ENCODE data around the gene KIAA1217. TPM values are rescaled to one million over a fixed set of nuclear protein-coding genes. Genes with fewer than 3 reads are reported as not detected.

Gene KIAA1217
- total and polyA plus RNA-seq, 5 donors = 14.6 to 43.6 (median 31.3) TPM

- intact Hi-C loops (cut with DNase I) = no loop called here
- 91% methylated on average over 9 of the region's 9 CpGs for WGBS
- Histone ChIP-seq H3K27me3 (ENCODE audit: control insufficient read depth, insufficient read depth) (no peaks in the 10 kb centered on the region), H3K4me3 (ENCODE audit: low read length) (no peak overlapping the region), H3K9me3 (ENCODE audit: control insufficient read depth, low read length) (no peaks in the 10 kb centered on the region), H3K27ac (ENCODE audit: low read length) (no peak overlapping the region), H3K4me1 (ENCODE audit: control insufficient read depth, insufficient read depth, low read length) (no peaks in the 10 kb centered on the region)
- ATAC-seq (no peak), DNase-seq (no peak)
These were observed 332.4 kb downstream of the KIAA1217 start for GRCh38 chr10:24541239-24541753.

- Histone ChIP-seq H3K4me3 (ENCODE audit: low read length) (no peak overlapping the region), H3K9me3 (ENCODE audit: control insufficient read depth, low read length) (no peaks in the 10 kb centered on the region), H3K27ac (ENCODE audit: low read length) (no peak overlapping the region), H3K4me1 (ENCODE audit: control insufficient read depth, insufficient read depth, low read length) (no peaks in the 10 kb centered on the region), H3K27me3 (ENCODE audit: control insufficient read depth, insufficient read depth) (no peaks in the 10 kb centered on the region)
- ATAC-seq (no peak), DNase-seq (no peak)
- intact Hi-C loops (cut with DNase I) = no loop called here
- WGBS = 92% methylated on average over 14 of the region's 14 CpGs
These were observed 333.7 kb downstream of the KIAA1217 start for GRCh38 chr10:24542314-24543270.

GRCh38 chr10:24544776-24545175 lies 335.8 kb downstream of the KIAA1217 start:
- ATAC-seq = no peak
- 95% methylated on average over 10 of the region's 10 CpGs for WGBS
- no peak overlapping the region for H3K27ac ChIP-seq (ENCODE audit: low read length)
- intact Hi-C loops (cut with DNase I) = no loop called here
- no peaks in the 10 kb centered on the region for H3K9me3 ChIP-seq (ENCODE audit: control insufficient read depth, low read length)
- H3K27me3 ChIP-seq (ENCODE audit: control insufficient read depth, insufficient read depth) = no peaks in the 10 kb centered on the region
- no peak for DNase-seq
- no peak overlapping the region for H3K4me3 ChIP-seq (ENCODE audit: low read length)
- H3K4me1 ChIP-seq (ENCODE audit: control insufficient read depth, insufficient read depth, low read length) = no peaks in the 10 kb centered on the region

DNA sequence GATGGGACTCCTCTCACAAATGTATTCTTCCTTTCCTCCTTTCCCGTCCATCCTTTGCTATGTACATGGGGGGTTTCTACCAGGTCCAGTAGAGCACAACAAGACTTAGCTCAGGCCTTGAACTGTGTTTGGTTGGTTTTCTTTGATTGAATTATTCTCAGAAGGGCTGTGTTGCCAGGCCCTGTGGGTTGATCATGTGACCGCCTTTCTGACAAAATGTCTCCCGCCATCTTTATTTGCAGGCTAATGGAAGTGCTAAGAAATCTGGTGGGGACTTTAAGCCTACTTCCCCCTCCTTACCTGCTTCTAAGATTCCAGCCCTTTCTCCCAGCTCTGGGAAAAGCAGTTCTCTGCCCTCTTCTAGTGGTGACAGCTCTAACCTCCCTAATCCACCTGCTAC lies 336.6 kb downstream of the KIAA1217 start:
- no peaks in the 10 kb centered on the region for H3K4me1 ChIP-seq (ENCODE audit: control insufficient read depth, insufficient read depth, low read length)
- no peak for DNase-seq
- no peak overlapping the region for H3K27ac ChIP-seq (ENCODE audit: low read length)
- intact Hi-C loops (cut with DNase I) = no loop called here
- WGBS = 97% methylated on average over 3 of the region's 3 CpGs
- H3K4me3 ChIP-seq (ENCODE audit: low read length) = no peak overlapping the region
- ATAC-seq = no peak
- H3K9me3 ChIP-seq (ENCODE audit: control insufficient read depth, low read length) = no peaks in the 10 kb centered on the region
- H3K27me3 ChIP-seq (ENCODE audit: control insufficient read depth, insufficient read depth) = no peaks in the 10 kb centered on the region

DNA sequence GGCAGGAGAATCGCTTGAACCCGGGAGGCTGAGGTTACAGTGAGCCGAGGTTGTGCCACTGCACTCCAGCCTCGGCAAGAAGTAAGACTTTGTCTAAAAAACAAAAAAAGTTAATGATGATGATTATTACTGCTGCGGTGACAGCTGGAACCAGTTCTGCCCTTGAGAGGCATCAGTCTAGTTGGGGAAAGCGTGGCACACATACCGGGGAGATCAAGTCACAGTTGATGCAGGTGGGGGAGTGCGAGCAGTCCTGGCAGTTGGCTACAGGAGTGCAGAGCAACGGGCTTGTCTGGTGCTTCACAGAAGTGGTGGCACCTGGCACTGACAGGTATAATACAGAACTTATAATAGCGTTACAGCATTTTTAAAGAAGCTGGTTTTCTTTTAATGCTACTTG lies 341.7 kb downstream of the KIAA1217 start:
- H3K4me3 ChIP-seq (ENCODE audit: low read length) = no peak overlapping the region
- no peak for DNase-seq
- intact Hi-C loops (cut with DNase I) = no loop called here
- H3K4me1 ChIP-seq (ENCODE audit: control insufficient read depth, insufficient read depth, low read length) = no peaks in the 10 kb centered on the region
- WGBS = 89% methylated on average over 10 of the region's 10 CpGs
- no peak overlapping the region for H3K27ac ChIP-seq (ENCODE audit: low read length)
- H3K27me3 ChIP-seq (ENCODE audit: control insufficient read depth, insufficient read depth) = no peaks in the 10 kb centered on the region
- H3K9me3 ChIP-seq (ENCODE audit: control insufficient read depth, low read length) = no peaks in the 10 kb centered on the region
- ATAC-seq = no peak

DNA sequence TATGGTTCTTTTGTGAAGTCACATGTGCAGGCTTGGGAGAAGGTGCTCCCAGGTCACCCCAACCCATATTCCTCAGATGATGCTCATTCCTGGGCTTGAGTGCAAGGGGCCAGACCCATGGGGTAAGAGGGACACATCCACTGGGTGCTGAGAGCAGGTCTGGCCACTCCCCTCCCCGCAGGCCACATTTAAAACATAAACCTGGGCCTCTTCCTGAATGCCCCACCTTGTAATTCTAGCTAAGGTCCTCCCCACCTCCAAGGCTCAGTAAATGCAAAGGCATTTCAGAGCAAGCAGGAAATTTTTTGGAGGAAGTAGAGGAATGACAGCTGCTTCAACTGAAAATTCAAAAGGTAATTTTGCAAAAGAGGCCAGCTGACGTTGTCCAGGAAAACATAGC lies 342.2 kb downstream of the KIAA1217 start:
- H3K9me3 ChIP-seq (ENCODE audit: control insufficient read depth, low read length) = no peaks in the 10 kb centered on the region
- no peak overlapping the region for H3K27ac ChIP-seq (ENCODE audit: low read length)
- H3K4me1 ChIP-seq (ENCODE audit: control insufficient read depth, insufficient read depth, low read length) = no peaks in the 10 kb centered on the region
- DNase-seq (no peak), ATAC-seq (no peak)
- no peaks in the 10 kb centered on the region for H3K27me3 ChIP-seq (ENCODE audit: control insufficient read depth, insufficient read depth)
- intact Hi-C loops (cut with DNase I) = no loop called here
- no peak overlapping the region for H3K4me3 ChIP-seq (ENCODE audit: low read length)
- 75% methylated on average over 2 of the region's 2 CpGs for WGBS

DNA sequence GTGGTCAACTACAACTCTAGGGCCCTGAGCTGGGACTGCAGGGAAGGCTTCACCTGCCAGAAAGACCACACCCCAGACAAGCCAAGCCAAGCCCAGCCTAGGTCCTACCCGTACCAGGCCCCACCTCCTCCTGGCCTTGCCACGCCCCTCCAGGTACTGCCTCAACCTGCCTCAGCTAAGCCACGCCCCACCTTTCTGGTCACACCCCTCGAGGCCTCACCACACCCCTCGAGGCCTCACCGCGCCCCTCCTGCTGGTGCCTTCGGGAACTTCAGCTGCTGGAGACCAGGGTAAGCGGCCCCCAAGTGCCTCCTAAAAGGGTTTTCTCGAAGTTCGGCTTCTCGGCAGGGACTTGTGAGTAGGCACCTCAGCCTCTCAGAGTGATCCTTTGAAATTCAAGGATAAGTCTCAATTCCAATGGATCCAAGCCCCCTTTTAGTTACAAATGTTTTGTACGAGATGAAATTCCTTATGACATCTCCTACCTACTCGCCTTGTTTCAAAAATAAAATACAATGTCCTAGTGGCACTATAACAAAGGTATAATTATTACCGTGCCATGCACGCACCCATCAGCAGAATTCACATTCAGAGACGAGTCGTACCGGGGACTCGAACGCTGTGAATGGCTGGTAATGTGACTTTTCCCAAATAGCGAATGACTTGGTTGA lies 343.5 kb downstream of the KIAA1217 start:
- H3K4me1 ChIP-seq (ENCODE audit: control insufficient read depth, insufficient read depth, low read length) = no peaks in the 10 kb centered on the region
- H3K4me3 ChIP-seq (ENCODE audit: low read length) = no peak overlapping the region
- no peaks in the 10 kb centered on the region for H3K9me3 ChIP-seq (ENCODE audit: control insufficient read depth, low read length)
- intact Hi-C loops (cut with DNase I) = no loop called here
- no peak overlapping the region for H3K27ac ChIP-seq (ENCODE audit: low read length)
- peak in 1 of 2 donors; percentile 53 for ATAC-seq
- DNase-seq = peak in 1 of 3 donors; percentile 47
- WGBS = 48% methylated on average over 22 of the region's 22 CpGs
- H3K27me3 ChIP-seq (ENCODE audit: control insufficient read depth, insufficient read depth) = no peaks in the 10 kb centered on the region

- DNase-seq = peak in 1 of 3 donors; percentile 29
- ATAC-seq = no peak
- WGBS = 63% methylated on average over 10 of the region's 10 CpGs
- intact Hi-C loops (cut with DNase I) = no loop called here
- Histone ChIP-seq H3K9me3 (ENCODE audit: control insufficient read depth, low read length) (no peaks in the 10 kb centered on the region), H3K4me1 (ENCODE audit: control insufficient read depth, insufficient read depth, low read length) (no peaks in the 10 kb centered on the region), H3K27me3 (ENCODE audit: control insufficient read depth, insufficient read depth) (no peaks in the 10 kb centered on the region), H3K4me3 (ENCODE audit: low read length) (no peak overlapping the region), H3K27ac (ENCODE audit: low read length) (no peak overlapping the region)
These were observed 344.2 kb downstream of the KIAA1217 start for GRCh38 chr10:24553051-24553612.

DNA sequence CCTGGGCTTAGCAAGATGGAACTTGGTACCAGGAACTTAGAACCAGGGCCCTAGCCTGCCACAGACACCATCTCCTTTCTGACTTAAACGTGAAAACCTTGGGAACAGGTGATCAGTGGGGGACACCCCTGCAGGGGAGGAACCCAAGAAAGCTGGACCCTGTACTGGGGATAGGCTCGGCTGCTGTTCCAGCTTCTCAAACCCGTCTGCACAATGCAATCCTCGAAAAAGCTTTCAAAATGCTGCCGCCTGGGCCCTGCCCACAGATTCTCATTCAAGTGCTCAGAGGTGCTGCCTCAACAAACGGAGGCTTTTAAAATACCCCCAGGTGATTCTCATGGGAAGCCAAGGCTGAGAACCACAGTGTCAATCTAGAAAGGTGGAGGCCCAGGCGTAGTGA lies 345.1 kb downstream of the KIAA1217 start:
- ATAC-seq (no peak), DNase-seq (no peak)
- Histone ChIP-seq H3K27me3 (ENCODE audit: control insufficient read depth, insufficient read depth) (no peaks in the 10 kb centered on the region), H3K9me3 (ENCODE audit: control insufficient read depth, low read length) (no peaks in the 10 kb centered on the region), H3K4me1 (ENCODE audit: control insufficient read depth, insufficient read depth, low read length) (no peaks in the 10 kb centered on the region), H3K4me3 (ENCODE audit: low read length) (no peak overlapping the region), H3K27ac (ENCODE audit: low read length) (no peak overlapping the region)
- intact Hi-C loops (cut with DNase I) = no loop called here
- WGBS = 84% methylated on average over 7 of the region's 7 CpGs

DNA sequence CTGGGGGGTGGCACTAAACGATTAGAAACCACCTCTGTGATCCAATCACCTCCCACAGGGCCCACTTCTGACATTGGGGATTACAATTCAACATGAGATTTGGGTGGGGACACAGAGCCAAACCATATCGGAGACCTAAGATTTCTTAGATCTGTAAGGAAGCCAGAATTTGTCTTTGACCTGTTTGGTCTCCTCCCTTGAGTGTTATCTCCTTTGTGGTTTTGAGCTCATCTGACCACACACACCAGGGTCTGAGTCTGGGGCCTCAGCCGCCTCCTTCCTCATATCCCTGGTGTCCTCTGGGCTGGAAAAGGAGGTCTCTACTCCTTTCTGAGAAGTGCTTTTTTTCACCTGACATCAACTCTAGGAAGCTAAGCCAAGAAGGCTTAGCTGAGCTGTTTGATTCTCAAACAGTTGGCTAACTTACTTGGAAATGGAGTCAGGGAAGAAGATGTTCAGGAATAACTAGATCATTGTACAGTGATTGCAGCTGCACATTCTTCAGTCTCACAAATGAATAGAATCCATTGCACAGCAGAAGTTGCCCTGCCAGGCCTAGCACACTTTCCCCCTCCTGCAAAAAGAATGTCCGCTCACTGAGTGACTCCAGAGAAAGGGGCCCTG lies 347.3 kb downstream of the KIAA1217 start:
- intact Hi-C loops (cut with DNase I) = no loop called here
- no peaks in the 10 kb centered on the region for H3K9me3 ChIP-seq (ENCODE audit: control insufficient read depth, low read length)
- no peak for DNase-seq
- H3K4me3 ChIP-seq (ENCODE audit: low read length) = no peak overlapping the region
- no peaks in the 10 kb centered on the region for H3K4me1 ChIP-seq (ENCODE audit: control insufficient read depth, insufficient read depth, low read length)
- ATAC-seq = no peak
- WGBS = 78% methylated on average over 4 of the region's 4 CpGs
- no peaks in the 10 kb centered on the region for H3K27me3 ChIP-seq (ENCODE audit: control insufficient read depth, insufficient read depth)
- H3K27ac ChIP-seq (ENCODE audit: low read length) = no peak overlapping the region

Measured in right cardiac atrium (tissue), 5 donors.